HFFc6 (cell line): ENCODE data around the gene C1QL4. TPM values are rescaled to one million over a fixed set of nuclear protein-coding genes. Genes with fewer than 3 reads are reported as not detected.

Source experiments
- DNase-seq: peaks from one replicate; pipeline ENCODE4 v3.0.0-alpha.2; 2018
- H3K27ac Mint-ChIP-seq: 2 replicates; pipeline ENCODE4 v1.8.0; 2020; ENCODE audit warnings: mild to moderate bottlenecking, mixed read lengths
- H3K27me3 Mint-ChIP-seq: 2 replicates; pipeline ENCODE4 v1.8.0; 2021; ENCODE audit warnings: mild to moderate bottlenecking, moderate library complexity, mixed read lengths; ENCODE audit not compliant: insufficient read depth
- H3K36me3 Mint-ChIP-seq: 2 replicates; pipeline ENCODE4 v1.8.0; 2021; ENCODE audit warnings: low read depth, mixed read lengths
- H3K4me1 Mint-ChIP-seq: 2 replicates; pipeline ENCODE4 v1.8.0; 2020; ENCODE audit warnings: low read depth, mixed read lengths
- H3K4me3 Mint-ChIP-seq: 2 replicates; pipeline ENCODE4 v1.8.0; 2020; ENCODE audit warnings: mild to moderate bottlenecking, moderate library complexity, mixed read lengths
- H3K9me3 Mint-ChIP-seq: 2 replicates; pipeline ENCODE4 v1.8.0; 2020; ENCODE audit warnings: mild to moderate bottlenecking, mixed read lengths
- total RNA-seq, 6 experiments: library from RNA; stranded (reverse); fragmentation: NEBNext Ultra II Directional; extraction: Animal tissue kit (Norgen Biotek cat#: 25700); gene quantifications; 2 replicates in 1 of 6; 3 replicates in 5 of 6; pipeline ENCODE4 v1.2.3, GENCODE V29; 2021
- TF ChIP-seq, protein P1 (sequence below): fragments of 200-600 bp; sonication (generic); IDR thresholded peaks from 2 replicates; pipeline ENCODE4 v1.5.0; 2021; ENCODE audit warnings: antibody characterized with exemption, mild to moderate bottlenecking

The C1QL4 gene
- total RNA-seq, 6 experiments from 2014 or later = 0.14 to 0.48 (median 0.28) TPM; not detected in 1

DNA sequence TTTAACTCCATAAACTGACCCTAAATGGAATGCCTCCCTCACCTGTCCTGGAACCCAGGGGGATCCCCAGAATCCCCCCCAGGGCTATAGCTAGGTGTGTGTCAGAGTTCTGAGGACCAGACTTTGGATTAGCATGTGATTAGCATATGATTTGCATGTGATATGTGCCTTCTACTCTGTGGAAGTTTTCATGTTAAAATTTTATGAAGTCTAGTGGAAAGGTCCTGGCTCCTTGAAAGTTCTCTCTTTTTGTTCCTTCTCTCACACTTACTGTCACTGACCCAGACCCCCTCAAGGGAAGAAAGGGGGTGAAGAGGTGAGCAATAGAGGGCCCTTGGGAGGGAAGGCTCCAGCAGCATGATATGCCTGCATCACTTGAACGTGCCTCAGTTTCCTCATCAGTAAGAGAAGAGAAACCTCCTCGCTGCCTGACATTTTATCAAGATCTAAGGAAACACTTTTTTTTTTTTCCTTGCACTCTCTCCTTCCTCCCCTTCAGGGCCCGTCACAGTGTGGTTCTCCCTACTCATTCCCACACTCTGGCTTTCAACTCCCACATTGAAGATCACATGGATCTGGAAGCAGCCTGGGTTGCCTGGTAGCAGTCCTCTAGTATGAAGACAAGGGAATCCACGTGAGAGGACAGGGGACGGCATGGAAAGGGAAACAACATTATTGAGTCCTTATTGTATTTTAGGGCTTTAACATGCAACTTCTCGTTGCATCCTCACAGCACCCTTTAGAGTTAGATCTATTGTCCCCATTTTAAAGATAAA is 3.3 kb upstream of the C1QL4 start:
- H3K9me3 Mint-ChIP-seq = no peaks in the 10 kb centered on the region
- H3K27me3 Mint-ChIP-seq = peaks cover 45% of the 10 kb centered on the region
- H3K4me1 Mint-ChIP-seq = peaks cover 24% of the 10 kb centered on the region
- no peak overlapping the region for H3K4me3 Mint-ChIP-seq
- TF ChIP-seq, protein P1, sequence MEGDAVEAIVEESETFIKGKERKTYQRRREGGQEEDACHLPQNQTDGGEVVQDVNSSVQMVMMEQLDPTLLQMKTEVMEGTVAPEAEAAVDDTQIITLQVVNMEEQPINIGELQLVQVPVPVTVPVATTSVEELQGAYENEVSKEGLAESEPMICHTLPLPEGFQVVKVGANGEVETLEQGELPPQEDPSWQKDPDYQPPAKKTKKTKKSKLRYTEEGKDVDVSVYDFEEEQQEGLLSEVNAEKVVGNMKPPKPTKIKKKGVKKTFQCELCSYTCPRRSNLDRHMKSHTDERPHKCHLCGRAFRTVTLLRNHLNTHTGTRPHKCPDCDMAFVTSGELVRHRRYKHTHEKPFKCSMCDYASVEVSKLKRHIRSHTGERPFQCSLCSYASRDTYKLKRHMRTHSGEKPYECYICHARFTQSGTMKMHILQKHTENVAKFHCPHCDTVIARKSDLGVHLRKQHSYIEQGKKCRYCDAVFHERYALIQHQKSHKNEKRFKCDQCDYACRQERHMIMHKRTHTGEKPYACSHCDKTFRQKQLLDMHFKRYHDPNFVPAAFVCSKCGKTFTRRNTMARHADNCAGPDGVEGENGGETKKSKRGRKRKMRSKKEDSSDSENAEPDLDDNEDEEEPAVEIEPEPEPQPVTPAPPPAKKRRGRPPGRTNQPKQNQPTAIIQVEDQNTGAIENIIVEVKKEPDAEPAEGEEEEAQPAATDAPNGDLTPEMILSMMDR = no peak
- DNase-seq = no peak
- H3K36me3 Mint-ChIP-seq = no peaks in the 10 kb centered on the region
- H3K27ac Mint-ChIP-seq = no peak overlapping the region

DNA sequence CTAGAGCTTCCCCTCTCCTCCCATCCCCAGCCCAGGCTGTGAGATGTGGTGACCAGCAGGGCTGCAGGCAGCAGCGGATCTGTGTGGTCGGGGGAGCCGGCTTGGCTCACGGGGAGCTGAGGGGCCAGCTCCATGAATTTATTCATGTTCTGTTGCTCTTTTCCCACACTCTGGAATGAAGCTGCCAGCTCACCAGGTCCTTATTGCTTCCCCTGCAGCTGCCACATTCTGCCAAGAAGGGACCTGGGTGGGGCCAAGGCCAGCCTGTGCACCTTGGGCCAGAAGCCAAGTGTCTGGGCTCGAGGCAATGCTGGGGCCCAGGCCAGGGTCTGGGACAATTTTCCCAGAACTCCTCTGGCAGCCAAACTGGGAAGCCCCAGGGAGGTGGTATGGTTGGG is 2.5 kb upstream of the C1QL4 start:
- Mint-ChIP-seq H3K27me3 (peaks cover 45% of the 10 kb centered on the region), H3K9me3 (no peaks in the 10 kb centered on the region), H3K4me1 (peaks cover 24% of the 10 kb centered on the region), H3K36me3 (no peaks in the 10 kb centered on the region), H3K4me3 (no peak overlapping the region), H3K27ac (no peak overlapping the region)
- DNase-seq = no peak
- TF ChIP-seq, protein P1 = no peak

DNA sequence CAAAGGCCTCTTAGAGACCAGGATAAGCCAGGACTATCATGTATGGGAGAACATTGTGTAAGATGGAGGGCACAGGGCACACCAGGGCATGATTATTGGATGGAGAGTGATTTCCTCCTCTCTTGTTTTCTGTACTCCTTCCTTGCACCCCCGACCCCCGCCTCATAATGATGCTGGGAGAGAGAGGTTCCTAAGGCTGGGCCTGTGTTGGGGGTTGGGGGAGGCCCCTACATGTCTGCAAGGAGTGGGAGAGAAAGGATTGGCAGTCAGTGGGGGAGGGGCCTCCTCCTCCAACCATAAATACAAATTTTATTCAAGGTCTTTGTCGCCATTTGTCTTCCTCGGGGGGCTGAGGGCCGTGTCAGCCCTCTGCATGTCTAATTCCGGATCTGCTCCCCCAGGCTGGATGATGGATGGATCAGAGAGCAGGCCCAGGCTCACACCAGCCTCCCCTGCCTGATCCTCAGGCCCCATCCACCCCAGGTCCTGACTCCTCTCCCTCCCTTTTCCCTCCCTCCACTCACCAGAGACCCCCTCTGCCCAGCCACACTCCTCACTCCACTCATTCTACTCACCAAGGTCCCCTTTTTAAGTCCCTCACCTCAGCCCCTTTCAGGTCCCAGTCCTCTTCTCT is 2.0 kb upstream of the C1QL4 start:
- no peak overlapping the region for H3K4me3 Mint-ChIP-seq
- H3K27ac Mint-ChIP-seq = no peak overlapping the region
- H3K4me1 Mint-ChIP-seq = peaks cover 24% of the 10 kb centered on the region
- H3K9me3 Mint-ChIP-seq = no peaks in the 10 kb centered on the region
- peaks cover 40% of the 10 kb centered on the region for H3K27me3 Mint-ChIP-seq
- TF ChIP-seq, protein P1 = no peak
- DNase-seq = no peak
- no peaks in the 10 kb centered on the region for H3K36me3 Mint-ChIP-seq

DNA sequence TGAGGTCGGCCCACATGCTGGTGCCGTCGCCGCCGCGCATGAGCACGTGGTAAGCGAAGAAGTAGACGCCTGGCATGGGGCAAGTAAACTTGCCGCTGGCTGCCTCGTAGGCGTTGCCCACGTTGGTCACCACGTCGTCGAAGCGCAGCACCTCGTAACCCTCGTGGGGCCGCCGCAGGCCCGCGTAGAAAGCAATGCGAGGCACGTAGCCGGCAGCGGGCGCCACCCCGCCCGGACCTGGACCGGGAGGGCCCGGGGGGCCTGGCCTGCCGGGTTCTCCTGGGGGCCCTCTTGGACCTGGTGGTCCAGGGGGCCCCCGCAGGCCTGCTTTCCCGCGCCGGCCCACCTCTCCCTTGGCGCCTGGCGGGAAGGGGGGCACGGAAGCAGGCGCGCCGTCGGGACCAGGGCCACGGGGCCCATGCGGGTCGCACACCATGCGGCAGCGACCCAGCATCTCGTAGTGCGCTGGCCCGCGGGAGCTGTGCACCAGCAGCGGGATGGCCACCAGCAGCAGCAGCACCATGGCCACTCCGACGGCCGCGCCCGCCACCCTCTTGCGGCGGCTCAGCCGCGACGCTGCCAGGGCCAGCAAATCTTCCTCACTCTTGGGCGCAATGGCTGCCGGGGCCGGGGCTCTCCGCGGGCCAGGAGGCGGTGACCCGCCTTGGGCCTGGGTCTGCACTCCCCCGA is 888 bp downstream of the C1QL4 start:
- no peak overlapping the region for H3K4me3 Mint-ChIP-seq
- H3K9me3 Mint-ChIP-seq = no peaks in the 10 kb centered on the region
- H3K27me3 Mint-ChIP-seq = peaks cover 34% of the 10 kb centered on the region
- DNase-seq = no peak
- no peak overlapping the region for H3K27ac Mint-ChIP-seq
- H3K4me1 Mint-ChIP-seq = peaks cover 13% of the 10 kb centered on the region
- no peaks in the 10 kb centered on the region for H3K36me3 Mint-ChIP-seq
- TF ChIP-seq, protein P1 = no peak

DNA sequence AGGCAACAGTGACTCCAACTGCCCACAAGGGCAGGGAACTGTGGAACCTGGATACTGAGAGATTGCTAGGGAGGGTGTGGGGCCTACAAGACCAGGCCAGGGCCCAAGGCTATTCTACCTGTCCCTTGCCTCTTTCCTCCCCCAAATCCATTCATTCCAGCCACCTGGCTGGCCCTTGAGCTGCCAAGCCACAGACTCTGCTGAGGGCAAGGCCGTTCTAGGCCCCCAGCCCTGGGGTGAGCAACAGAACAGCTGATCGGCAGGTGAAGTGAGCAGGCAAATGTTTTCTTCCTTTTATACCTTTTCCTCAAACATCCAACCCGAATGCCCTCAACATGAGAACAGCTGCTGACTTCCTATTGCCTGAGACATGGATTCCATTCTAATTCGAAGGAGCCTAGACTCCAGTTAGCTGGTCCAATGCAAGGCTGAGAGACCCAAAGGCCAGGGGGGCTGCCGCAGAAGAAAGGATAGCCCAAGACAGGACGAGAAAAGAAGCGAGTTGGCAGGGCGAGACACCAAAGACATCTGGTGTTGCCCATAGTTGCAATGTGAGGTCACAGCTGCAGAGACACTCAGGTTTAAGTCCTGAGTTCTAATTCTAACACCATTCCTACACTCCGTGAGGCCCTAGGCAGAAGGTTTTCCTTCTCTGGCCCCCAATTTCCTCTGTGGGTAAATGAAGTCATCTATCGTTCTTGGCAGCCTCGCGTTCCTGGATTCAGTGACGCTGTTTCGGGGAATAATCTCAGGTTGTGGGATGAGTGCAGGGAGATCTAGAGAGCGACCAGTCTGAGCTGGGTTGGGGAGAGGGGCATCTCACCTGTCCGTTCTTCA is 1.7 kb downstream of the C1QL4 start:
- no peak for DNase-seq
- no peaks in the 10 kb centered on the region for H3K9me3 Mint-ChIP-seq
- no peak overlapping the region; the same call in 1 of the 2 replicates for H3K4me3 Mint-ChIP-seq
- peaks cover 13% of the 10 kb centered on the region for H3K4me1 Mint-ChIP-seq
- peaks cover 26% of the 10 kb centered on the region for H3K27me3 Mint-ChIP-seq
- TF ChIP-seq, protein P1 = no peak
- no peak overlapping the region for H3K27ac Mint-ChIP-seq
- H3K36me3 Mint-ChIP-seq = no peaks in the 10 kb centered on the region; the same call in 1 of the 2 replicates
